Tibial nerve (tissue), 4 donors: ENCODE measurements around the gene SMAD5. TPM values are rescaled to one million over a fixed set of nuclear protein-coding genes. Genes with fewer than 3 reads are reported as not detected.

Source experiments
- DNase-seq, 2 donors: peaks; one replicate each; pipeline ENCODE4 v3.0.0-alpha.2; 2019; ENCODE audit warnings: low spot score in 2 of 2
- H3K27ac ChIP-seq, 4 donors: fragments of 200-600 bp; sonication (generic) in 3 of 4; one replicate each; pipeline ENCODE4 v1.5.1; 2017 to 2019; ENCODE audit warnings: mild to moderate bottlenecking in 1 of 4
- H3K27me3 ChIP-seq, 2 donors: fragments of 200-600 bp; sonication (generic) in 1 of 2; one replicate each; pipeline versions ENCODE4 v1.5.1 to v1.6.0; 2017 to 2019
- H3K36me3 ChIP-seq, 3 donors: fragments of 200-600 bp; sonication (generic); one replicate each; pipeline ENCODE4 v1.5.1; 2018 to 2019
- H3K4me1 ChIP-seq, 4 donors: fragments of 200-600 bp; sonication (generic) in 3 of 4; one replicate each; pipeline ENCODE4 v1.5.1; 2017 to 2019
- H3K4me3 ChIP-seq, 4 donors: fragments of 200-600 bp; sonication (generic) in 3 of 4; one replicate each; pipeline ENCODE4 v1.5.1; 2017 to 2019; ENCODE audit warnings: mild to moderate bottlenecking in 1 of 4, moderate library complexity in 1 of 4
- H3K9me3 ChIP-seq, 4 donors: fragments of 200-600 bp; sonication (generic) in 3 of 4; one replicate each; pipeline ENCODE4 v1.5.1; 2017 to 2019
- EP300 ChIP-seq, 2 donors: sonication (generic); formaldehyde crosslinking; IDR thresholded peaks; one replicate each; pipeline ENCODE4 v1.6.1; 2017; ENCODE audit warnings: antibody characterized with exemption in 2 of 2, mild to moderate bottlenecking in 1 of 2
- POLR2A ChIP-seq, 2 donors: fragments of 450-650 bp; IDR thresholded peaks; one replicate each; pipeline ENCODE4 v1.6.1; 2017; ENCODE audit warnings: antibody characterized with exemption in 2 of 2, mild to moderate bottlenecking in 2 of 2, moderate library complexity in 2 of 2
- WGBS, 2 donors: methylation state at CpG; one replicate each; pipeline ENCODE4 v1.1.5; 2018; 5-methylcytosine and 5-hydroxymethylcytosine counted together
- small RNA-seq: library from RNA; depleted of rRNA; stranded (forward); fragments of <200 nt; gene quantifications from one replicate; pipeline ENCODE3, GENCODE V24; 2016
- total RNA-seq, 4 donors: library from RNA; depleted of rRNA; stranded (reverse); fragments of >200 nt; gene quantifications; one replicate each; pipeline ENCODE4 v1.1.0, GENCODE V29; 2016
- TF ChIP-seq, protein P1 (sequence below), 5 experiments: fragments of 200-600 bp in 3 of 5; fragments of 450-650 bp in 2 of 5; sonication (generic) in 3 of 5; IDR thresholded peaks; one replicate each; pipeline ENCODE4 v1.5.1; 2016 to 2019; ENCODE audit warnings: antibody characterized with exemption in 5 of 5, mild to moderate bottlenecking in 3 of 5, moderate library complexity in 2 of 5

The SMAD5 gene
- total RNA-seq, 4 donors from 2014 or later: 34.5 to 65.5 (median 54.3) TPM

DNA sequence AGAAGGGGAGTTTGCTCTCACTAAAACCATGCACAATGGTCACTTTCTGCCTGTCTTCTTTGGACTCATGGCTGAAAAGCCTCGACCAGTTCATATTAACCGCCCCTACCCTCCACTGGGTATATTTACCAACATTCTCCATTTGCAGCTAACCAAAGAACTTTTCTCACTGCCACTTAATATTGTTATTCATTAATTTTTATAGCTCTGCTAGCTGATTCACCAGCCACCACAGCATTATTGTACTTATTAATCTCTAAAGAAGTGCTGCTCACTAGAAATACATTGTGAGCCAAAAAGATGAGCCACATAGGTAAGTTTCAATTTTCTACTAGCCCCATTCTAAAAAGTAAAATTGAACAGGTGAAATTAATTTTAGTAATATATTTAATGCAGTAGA, 93.8 kb downstream of the SMAD5 start:
- peaks cover 0 to 5% of the 10 kb centered on the region in 2 donors for H3K27me3 ChIP-seq
- TF ChIP-seq EP300 (IDR thresholded peaks at IDR 0.05): no peak
- TF ChIP-seq POLR2A (IDR thresholded peaks at IDR 0.05): no peak
- TF ChIP-seq, protein P1, sequence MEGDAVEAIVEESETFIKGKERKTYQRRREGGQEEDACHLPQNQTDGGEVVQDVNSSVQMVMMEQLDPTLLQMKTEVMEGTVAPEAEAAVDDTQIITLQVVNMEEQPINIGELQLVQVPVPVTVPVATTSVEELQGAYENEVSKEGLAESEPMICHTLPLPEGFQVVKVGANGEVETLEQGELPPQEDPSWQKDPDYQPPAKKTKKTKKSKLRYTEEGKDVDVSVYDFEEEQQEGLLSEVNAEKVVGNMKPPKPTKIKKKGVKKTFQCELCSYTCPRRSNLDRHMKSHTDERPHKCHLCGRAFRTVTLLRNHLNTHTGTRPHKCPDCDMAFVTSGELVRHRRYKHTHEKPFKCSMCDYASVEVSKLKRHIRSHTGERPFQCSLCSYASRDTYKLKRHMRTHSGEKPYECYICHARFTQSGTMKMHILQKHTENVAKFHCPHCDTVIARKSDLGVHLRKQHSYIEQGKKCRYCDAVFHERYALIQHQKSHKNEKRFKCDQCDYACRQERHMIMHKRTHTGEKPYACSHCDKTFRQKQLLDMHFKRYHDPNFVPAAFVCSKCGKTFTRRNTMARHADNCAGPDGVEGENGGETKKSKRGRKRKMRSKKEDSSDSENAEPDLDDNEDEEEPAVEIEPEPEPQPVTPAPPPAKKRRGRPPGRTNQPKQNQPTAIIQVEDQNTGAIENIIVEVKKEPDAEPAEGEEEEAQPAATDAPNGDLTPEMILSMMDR (IDR thresholded peaks at IDR 0.05): no peak
- H3K4me1 ChIP-seq: no peaks in the 10 kb centered on the region
- no peak overlapping the region for H3K27ac ChIP-seq
- H3K9me3 ChIP-seq: peaks cover 0 to 3% (median 0%) of the 10 kb centered on the region in 4 donors
- H3K36me3 ChIP-seq: no peaks in the 10 kb centered on the region
- no peak overlapping the region for H3K4me3 ChIP-seq
- DNase-seq: no peak
- WGBS, 2 donors: 79 to 88% methylated on average over 2 of the region's 2 CpGs

DNA sequence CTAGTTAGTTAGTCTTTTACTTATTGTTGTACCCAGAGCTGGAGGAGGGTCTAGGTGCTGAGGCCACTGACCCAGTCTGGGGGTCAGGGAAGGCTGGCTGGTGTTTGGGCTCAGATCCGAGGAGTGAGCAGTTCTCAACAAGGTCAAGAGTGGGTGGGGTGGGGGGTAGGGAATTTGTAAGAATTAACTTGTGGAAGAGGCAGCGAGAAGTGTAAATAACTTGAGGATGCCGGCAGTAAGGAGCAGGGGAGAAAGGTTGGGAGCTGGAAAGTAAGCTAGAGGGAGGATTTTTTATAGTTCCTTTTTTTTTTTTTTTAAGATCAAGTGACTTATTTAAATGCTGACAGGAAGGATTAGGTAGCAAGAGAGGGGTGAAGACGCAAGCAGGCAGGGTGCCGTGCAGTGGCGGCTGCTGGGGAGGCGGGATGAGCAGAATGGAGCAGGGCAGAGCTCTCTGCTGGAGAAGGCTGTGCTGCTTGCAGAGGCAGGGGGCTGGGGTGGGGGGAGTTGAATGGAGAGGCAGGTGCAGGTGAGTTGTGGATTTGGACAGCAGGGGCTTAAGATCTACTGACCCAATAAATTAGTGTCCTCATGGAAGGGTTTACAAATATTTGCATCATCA, 95.6 kb downstream of the SMAD5 start:
- TF ChIP-seq EP300 (IDR thresholded peaks at IDR 0.05): no peak
- TF ChIP-seq POLR2A (IDR thresholded peaks at IDR 0.05): no peak
- TF ChIP-seq, protein P1 (IDR thresholded peaks at IDR 0.05): no peak

DNA sequence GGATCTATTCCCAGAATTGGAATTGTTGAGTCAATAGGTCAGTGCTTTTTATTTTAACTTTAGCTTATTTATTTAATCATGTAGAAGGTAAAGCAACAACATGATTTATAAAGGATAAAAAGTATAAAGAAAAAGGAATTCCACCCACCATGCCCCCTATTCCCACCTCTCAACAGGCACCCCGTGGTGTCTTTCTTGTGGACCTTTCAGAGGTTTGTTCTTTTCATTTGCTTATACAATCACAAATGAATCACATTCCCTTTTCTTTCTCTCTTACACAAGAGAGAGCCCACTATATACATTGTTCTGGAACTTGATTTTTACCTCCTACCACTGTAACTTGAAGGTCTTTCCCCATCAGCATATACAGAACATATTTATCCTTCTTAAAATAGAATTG, 97.5 kb downstream of the SMAD5 start:
- TF ChIP-seq, protein P1 (IDR thresholded peaks at IDR 0.05): no peak
- no peak for TF ChIP-seq EP300 (IDR thresholded peaks at IDR 0.05)
- TF ChIP-seq POLR2A (IDR thresholded peaks at IDR 0.05): no peak
- H3K36me3 ChIP-seq: no peaks in the 10 kb centered on the region
- no peak overlapping the region for H3K4me3 ChIP-seq
- no peaks in the 10 kb centered on the region for H3K4me1 ChIP-seq
- no peak for DNase-seq
- no peaks in the 10 kb centered on the region for H3K9me3 ChIP-seq
- no peak overlapping the region for H3K27ac ChIP-seq
- H3K27me3 ChIP-seq: peaks cover 0 to 5% of the 10 kb centered on the region in 2 donors
- 9 to 19% methylated on average over 1 of the region's 1 CpG for WGBS, 2 donors

More for the DNA sequence above, 95.6 kb downstream of the SMAD5 start:
- Histone ChIP-seq H3K4me3 (no peak overlapping the region), H3K9me3 (no peaks in the 10 kb centered on the region), H3K27ac (no peak overlapping the region), H3K27me3 (peaks cover 0 to 5% of the 10 kb centered on the region in 2 donors), H3K4me1 (no peaks in the 10 kb centered on the region), H3K36me3 (no peaks in the 10 kb centered on the region)
- WGBS, 2 donors: 42 to 48% methylated on average over 7 of the region's 7 CpGs
- no peak for DNase-seq

DNA sequence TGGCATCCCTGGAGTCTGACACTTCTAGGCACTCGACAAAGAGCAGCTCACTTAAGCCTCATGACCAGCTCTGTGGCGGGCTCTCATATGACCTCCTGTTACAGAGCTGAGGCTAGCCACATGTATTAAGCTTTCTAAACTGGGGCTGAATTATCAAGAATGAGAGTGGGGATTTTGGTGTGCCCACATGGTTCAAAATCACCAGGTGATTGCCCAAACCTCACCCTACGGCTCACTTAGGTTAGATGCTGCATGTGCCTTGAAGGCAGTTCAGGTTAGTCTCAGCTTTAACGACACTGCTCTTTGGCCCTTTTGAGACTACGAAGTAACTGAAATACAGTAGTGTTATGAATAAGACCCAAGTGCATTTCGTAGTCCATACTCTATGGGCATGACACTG, 99.7 kb downstream of the SMAD5 start:
- Histone ChIP-seq H3K36me3 (no peaks in the 10 kb centered on the region), H3K27me3 (peaks cover 0 to 2% of the 10 kb centered on the region in 2 donors), H3K9me3 (no peaks in the 10 kb centered on the region), H3K4me3 (no peak overlapping the region), H3K27ac (no peak overlapping the region), H3K4me1 (no peaks in the 10 kb centered on the region)
- no peak for DNase-seq
- WGBS, 2 donors: 89% methylated on average over 6 of the region's 6 CpGs
- TF ChIP-seq, protein P1 (IDR thresholded peaks at IDR 0.05): no peak
- TF ChIP-seq EP300 (IDR thresholded peaks at IDR 0.05): no peak
- TF ChIP-seq POLR2A (IDR thresholded peaks at IDR 0.05): no peak

Small RNA genes within 50 kb of the gene (small RNA-seq; reads per million reads assigned to genes)
- not detected for gene RF02173
- gene RF02175: not detected
- gene RF02176: not detected

Other genes starting within 250 kb of the SMAD5 start
- gene IL9, start 237.0 kb upstream of the SMAD5 start, total RNA-seq: not detected
- gene LECT2, start 177.9 kb upstream of the SMAD5 start, total RNA-seq: not detected
- 100 to 1,000 TPM; 158 to 291 (median 212) TPM for gene TGFBI, start 103.9 kb upstream of the SMAD5 start, total RNA-seq
- gene SMIM32, start 60.3 kb downstream of the SMAD5 start, total RNA-seq: not detected
- not detected for gene TRPC7, start 232.7 kb downstream of the SMAD5 start, total RNA-seq